NCI-H146 treated with DMSO at 0.1 percent for 48 hours (cell line): Measurements from ENCODE around the gene RECQL5.

Experiments used
- DNase-seq: peaks from one replicate; lab custom pipeline; 2025; ENCODE audit not compliant: unreplicated experiment; lab: John Stamatoyannopoulos, UW

RECQL5 gene

DNA sequence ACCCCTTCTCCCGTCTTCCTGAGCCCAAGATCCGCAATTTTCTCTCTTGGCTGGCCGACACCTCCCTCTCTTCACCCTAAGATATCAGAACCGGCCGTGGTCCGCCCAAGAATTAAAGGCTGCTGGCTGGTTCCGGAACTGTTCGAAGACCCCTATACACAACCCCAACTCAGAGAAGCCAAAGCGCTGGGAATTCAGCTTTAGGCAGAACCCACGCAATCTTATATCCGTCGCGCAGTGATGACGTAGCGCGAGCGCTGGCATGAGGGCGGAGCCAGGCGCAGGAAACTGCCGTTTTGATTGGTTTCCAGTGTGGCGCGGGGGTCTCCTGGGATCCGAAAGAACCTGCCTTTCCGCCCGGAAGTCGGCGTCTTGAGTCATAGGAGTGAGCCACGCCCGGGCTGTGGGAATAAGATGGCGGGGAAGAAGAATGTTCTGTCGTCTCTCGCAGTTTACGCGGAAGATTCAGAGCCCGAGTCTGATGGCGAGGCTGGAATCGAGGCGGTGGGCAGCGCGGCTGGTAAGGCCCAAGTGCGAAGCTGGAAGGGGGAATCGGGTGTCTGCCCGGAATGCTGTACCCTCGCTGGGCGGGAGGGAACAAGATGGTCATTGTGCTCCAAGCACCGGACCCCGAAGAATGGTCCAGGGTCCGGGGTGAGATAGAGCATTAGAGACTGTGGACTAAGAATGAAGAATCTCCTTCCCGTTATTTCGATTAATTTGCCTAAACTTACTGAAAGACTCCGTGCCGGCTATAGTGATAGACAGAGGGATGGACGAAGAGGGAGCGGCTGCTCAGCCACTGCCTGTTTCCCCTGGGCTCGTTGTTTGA is at the start of gene RECQL5, which contains the start of gene SAP30BP:
TSS of gene RECQL5 (minus strand) at position 196 of the 832 bp plus-strand sequence. CDS start 597 bp downstream, outside the sequence.
TSS of gene SAP30BP (plus strand) at position 380 of the 832 bp plus-strand sequence. CDS start at position 415, 35 bp downstream.
- DNase-seq, result peak; percentile 92

DNA sequence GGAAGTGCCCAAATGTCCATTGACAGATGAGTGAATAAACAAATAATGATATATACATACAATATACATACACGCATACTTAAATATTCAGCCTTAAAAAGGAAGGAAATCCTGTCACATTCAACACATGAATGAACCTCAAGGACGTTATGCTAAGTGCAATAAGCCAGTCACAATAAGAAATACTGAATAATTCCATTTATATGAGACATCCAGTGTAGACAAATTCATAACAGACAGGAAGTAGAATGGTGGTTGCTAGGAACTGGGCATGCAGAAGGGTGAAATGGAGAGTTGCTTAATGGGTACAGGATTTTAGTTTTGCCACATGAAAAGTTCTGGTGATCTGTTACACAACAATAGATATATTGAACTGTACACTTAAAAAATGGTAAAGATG is 45.5 kb upstream of the RECQL5 start:
- DNase-seq, result no peak

DNA sequence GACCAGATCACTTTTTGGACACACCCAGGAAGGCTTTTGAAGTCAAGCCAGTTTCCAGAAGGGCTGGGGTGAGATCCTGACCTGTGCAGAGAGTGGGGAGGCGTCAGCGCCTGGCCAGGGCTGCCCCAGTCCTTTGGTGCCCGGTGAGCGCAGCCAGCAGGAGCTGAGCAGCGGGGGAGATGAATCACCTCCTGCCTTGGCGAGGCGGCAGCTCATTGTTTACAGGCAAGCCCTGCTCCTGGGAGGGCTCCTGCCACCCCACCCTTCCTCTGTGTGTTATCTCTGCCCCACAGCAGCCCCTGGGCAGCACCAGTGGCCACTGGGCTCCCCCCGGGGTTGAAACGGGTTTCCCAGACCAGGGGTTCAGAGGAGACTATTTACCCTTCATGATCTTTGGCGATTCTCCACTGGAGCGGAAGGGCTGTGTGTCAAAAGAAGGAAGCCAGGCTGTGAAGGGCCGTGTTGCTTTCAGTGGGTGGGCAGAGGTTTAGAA is 40.2 kb upstream of the RECQL5 start:
- DNase-seq, result no peak

DNA sequence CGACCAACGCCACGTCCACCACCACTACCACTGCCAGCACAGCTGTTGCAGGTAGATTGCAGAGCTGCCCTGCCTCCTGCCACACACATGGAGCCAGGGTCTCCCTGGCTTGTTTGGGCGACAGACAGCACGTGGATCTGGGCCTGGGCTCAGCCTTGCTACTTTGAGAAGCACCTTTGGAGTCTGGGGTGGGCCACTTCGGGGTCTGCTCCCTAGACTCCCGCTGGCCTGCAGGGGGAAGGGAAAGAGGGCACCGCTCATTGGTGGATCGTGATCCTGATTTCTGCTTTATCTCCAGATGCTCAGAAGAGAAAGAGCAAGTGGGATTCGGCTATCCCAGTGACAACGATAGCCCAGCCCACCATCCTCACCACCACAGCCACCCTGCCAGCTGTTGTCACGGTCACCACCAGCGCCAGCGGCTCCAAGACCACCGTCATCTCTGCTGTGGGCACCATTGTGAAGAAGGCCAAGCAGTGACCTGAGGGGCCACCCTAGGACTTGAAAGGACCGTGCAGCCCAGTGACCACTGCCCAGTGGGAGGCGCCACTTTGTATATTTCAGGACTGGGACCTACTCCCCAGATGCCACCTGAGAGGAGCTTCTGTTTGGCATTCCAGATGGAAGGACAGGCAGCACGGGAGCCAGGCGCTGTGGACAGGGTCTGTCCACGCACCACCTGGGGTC is 39.2 kb upstream of the RECQL5 start:
- no peak for DNase-seq

DNA sequence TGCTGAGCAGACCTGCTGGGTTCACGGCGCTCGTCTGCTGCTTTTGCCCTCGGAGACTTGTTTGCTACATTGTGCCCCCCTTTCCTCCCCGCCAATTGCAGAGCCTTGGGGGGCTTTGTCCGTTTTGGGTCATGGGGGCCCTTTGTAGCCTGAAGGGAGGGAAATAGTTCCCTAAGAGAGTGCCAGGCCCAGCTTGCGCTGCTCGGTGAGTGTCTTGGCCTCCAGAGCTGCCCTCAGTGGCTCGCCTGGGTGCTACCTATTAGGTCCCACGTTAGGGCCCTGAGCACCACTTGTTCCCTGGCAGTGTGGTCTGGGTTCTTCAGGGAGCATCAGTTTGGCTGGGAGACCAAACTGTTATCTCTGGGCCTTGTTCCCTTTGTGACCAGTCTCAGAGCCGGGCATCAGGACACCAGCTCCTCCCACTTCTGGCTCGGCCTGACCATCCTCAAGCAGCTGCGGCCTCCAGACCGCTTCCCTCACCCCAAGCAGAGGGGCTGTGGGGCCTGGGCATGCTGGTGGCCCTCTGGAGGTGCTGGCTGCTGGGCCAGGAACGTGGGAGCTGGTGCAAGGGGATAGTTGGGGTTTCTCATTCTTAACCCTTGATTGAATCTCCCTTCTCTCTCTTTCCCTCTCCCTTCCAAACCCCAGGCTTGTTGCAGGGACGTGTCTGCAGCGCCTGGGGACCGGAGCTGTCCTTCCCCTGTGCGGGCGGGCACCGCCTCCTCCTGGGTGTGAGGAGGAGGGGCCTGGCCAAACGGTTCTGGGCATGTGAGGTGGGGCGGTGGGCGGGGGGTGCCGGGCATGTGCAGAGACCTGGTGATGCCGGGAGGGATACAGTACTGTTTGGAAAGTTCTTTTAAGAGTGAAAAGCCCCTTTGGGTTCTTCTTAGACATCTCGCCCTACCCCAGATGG is 38.3 kb upstream of the RECQL5 start:
- no peak for DNase-seq

DNA sequence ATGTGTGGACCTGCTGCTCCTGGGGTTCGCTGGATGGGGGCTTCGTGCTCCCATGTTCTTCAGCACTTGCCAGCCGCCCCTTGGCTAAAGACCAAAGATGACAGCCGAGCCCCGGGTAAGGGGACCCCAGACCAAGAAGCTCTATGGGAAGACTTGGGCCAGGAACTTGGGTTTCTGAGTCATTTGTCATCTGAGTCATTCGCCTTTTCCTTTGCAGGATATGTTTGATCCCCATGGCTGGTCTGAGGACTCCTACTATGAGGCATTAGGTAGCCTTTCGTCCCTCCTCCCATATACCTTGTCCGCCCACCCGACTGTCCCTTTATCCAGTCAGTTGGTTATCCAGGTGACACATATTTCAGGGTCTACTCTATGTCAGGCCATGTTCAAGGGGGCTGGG is 36.6 kb upstream of the RECQL5 start:
- DNase-seq, result no peak

GRCh38 chr17:75703191-75703590 is 36.2 kb upstream of the RECQL5 start:
- no peak for DNase-seq

DNA sequence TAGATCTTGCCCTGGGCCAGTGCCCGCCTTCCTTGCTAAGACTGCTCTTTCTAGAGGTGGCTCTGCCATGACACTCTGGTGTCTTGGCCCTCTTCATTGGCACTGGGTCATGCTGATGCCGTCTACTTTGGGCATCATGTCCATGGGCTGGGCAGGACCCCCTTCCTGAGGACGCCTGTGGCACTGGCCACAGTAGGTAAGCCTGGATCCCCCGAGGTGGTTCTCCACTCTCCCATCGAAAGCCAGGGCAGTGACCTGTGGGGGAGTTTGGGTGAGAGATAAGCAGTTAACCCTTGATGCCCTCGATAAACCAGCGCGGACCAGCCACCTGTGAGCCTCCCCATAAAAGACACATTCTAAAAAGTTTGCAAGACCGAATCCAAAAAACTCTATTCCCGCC is 34.3 kb upstream of the RECQL5 start:
- no peak for DNase-seq

DNA sequence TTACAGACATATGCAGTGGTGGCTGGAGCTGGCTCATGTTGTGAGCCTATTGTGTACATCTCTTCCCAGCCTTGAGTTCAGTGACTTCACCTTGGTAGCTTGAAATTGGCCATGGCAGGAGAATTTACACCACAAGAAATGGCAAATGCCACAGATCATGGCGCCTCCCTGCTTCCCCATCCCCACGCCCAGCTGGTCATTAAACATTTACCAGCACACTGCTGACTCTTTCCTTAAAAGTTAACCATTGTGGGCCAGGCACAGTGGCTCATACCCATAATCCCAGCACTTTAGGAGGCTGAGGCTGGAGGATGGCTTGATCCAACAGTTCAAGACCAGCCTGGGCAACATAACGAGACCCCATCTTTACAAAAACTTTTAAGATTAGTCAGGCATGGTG is 31.7 kb upstream of the RECQL5 start:
- DNase-seq, result no peak

DNA sequence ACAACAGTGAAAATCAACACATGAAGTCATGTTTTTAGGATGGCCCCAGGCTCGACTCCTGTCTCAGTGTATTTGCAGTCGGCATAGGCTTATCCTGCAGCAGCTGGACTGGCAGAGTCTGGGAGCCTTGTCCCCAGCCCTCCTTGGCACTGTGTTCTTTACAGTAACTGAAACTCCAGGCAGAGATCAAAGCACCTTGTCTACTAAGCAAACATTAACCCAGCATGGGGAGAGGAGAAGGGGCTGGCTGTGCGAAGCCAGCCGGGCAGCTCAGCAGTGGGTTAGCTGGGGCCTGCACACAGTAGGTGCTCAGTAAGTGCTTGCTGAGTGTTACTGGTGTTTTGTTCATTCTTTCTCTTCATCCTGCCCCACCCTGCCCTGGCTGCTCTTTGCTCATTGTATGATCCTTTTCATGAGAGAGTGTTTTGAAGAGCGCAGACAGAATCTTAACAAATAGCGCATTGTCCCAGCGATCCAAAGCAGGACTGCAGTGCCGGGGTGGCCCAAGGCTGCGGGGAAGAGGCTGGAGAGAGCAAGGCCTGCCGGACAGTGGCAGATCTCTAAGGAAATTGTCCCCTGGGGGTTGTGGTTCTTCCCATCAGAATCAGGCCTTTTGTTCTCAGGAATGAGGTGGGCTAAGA is 30.8 kb upstream of the RECQL5 start:
- no peak for DNase-seq

DNA sequence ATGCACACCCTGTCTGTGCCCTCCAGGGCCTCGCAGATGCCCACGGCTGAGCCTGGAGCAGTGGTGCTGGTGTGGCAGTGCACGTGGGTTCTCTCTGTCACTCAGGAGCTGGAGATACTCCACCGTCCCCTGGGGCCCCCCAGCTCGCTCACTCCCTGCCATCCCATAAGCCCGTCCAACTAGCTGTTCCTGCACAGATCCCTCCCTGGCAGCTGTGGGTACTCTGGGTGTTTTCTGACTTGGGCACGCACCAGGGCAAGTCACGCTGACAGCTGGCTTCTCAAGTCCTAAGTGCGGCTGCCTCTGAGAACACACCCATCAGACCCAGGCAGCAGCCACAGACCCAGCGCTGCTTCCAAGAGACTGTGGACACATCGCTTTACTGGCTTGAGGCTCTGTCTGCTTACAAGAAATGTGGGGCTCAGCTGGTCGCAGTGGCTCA is 28.9 kb upstream of the RECQL5 start:
- no peak for DNase-seq

DNA sequence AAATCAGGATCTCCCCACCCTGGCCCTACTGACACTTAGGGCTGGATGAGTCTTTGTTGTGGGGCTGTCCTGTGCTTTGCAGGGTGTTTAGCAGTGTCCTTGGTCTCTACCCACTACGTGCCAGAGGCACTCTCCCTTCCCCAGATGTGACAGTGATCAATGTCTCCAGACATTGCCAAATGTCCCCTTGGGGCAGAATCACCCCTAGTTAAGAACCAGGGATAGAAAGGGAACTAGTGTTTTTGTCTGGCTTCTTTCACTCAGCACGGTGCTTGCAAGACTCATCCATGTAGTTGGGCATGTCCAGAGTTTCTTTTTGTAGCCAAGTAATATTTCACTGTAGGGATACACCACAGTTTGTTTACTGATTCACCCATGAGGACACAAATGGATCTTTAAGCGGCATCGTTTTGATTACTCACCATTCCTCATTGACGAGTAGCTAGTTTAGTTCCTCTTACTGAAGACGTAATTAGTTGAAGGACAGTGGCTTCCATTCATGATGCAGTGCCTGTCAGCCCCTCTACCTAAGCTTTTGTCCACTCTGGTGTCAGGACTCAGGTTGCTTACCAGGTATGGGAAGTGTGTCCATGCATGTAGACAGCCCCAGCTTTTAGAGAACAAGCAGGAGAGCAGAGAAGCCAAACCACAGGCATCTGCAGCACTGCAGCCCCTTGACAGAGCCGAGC is 28.3 kb upstream of the RECQL5 start:
- DNase-seq, result no peak

DNA sequence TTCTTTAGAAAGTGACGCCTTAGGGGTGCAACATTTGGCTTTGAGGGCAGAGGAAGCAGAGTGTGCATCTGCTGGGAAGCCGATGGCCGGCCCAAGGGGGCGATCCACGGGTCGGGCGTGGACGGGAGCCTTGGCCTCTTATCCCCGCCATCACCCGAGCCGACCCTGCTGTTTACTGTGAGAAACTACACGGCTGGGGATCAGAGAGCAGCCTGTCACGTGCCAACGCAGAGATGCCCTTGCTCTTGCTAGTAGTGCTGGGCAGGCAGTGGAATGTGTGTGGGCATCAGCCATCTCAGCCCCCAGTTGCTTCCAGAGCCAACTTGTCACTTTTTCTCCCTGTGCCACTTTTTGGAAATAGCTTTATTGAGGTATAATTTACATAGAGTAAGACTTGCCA is 27.6 kb upstream of the RECQL5 start:
- no peak for DNase-seq

GRCh38 chr17:75693500-75694481 is 26.8 kb upstream of the RECQL5 start:
- no peak for DNase-seq

- DNase-seq, result no peak
Measured at GRCh38 chr17:75692976-75693375, 26.0 kb upstream of the RECQL5 start.

GRCh38 chr17:75691801-75692626 is 25.1 kb upstream of the RECQL5 start:
- no peak for DNase-seq

GRCh38 chr17:75691371-75691791 is 24.4 kb upstream of the RECQL5 start:
- DNase-seq, result no peak

- DNase-seq, result peak; percentile 56
Measured at GRCh38 chr17:75689441-75689873, 22.5 kb upstream of the RECQL5 start.
